NCI-H82 (cell line): ENCODE results near the gene OR4A47.
"Not testable (repeated sequence)": the region's sequence is repeated elsewhere in the genome, so short reads cannot be mapped to it uniquely, and the experiment has no call there.

Experiments used
- DNase-seq: peaks from one replicate; lab custom pipeline; 2025; lab: John Stamatoyannopoulos, UW

The OR4A47 gene, protein sequence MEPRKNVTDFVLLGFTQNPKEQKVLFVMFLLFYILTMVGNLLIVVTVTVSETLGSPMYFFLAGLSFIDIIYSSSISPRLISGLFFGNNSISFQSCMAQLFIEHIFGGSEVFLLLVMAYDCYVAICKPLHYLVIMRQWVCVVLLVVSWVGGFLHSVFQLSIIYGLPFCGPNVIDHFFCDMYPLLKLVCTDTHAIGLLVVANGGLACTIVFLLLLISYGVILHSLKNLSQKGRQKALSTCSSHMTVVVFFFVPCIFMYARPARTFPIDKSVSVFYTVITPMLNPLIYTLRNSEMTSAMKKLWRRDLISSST

DNA sequence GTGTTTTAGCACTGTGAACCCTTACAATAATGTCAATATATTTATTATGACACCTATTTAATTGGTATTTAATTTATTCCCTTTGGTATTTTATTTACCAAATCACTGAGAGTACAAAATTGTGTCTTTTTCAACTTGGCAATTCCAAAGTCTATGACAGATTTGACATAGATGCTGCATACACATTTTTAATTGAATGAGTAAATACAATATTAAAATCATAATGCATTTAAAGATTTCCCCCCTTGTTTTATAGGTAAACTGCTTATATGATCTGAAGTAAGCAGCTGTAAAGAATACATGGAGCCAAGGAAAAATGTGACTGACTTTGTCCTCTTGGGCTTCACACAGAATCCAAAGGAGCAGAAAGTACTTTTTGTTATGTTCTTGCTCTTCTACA, at the start of gene OR4A47:
TSS of gene OR4A47 (plus strand) at position 301 of the 400 bp plus-strand sequence. CDS start at position 301, 0 bp downstream.
- DNase-seq, result not testable (repeated sequence)

DNA sequence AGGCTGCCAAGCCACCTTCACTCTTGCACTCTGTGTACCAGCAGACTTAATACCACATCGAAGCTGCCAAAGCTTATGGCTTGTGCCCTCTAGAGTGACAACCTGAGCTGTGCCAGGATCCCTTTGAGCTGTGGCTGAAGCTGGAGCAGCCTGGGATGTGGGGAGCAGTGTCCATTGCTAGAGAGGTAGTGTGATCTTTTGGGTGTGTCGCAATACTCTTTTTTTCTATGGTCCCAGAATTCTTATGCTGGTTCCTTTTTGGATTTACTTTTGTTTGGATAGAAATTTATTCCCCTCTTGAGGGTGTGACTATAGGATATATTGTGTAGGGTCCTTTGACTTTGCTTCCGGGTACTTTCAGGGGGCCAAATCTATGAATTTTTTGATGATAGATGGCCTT, 32.7 kb upstream of the OR4A47 start:
- DNase-seq, result not testable (repeated sequence)

DNA sequence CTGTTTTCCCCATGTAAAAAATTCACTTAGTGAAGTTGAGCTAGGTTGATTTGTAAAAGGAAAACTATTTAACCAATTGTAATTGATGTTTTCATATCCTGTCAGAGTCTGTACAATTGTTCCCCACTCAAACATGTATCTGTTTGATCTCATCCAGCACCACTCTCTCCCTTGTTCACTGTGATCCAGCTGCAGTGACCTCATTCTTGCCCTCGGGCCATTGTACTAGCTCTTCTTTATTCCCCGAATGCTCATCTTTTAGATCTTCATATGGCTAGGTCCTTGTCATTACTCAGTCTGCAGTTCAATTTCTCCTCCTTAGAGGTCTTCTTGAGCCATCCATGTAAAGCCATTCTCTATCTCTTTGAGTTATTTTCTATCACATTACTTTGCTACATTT, 14.6 kb upstream of the OR4A47 start:
- not testable (repeated sequence) for DNase-seq

DNA sequence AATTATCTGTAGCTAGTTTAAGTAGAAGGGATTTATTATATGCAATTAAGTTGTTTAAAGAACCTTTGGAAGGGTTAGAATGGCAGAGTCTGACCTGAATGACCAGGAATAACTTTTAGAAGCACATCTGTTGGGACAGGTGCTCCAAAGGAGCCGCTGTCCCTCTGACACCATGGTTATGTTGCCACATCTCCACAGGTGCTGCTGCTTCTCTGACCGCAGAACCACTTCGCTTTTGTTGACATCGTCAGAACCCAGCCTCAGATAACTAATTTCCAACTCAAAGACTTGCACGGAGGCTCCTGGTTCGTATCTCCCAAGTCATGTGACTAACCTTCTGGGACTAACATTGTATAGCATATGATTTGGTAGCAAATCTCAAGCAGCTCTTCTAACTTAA, 13.9 kb upstream of the OR4A47 start:
- DNase-seq, result not testable (repeated sequence)

DNA sequence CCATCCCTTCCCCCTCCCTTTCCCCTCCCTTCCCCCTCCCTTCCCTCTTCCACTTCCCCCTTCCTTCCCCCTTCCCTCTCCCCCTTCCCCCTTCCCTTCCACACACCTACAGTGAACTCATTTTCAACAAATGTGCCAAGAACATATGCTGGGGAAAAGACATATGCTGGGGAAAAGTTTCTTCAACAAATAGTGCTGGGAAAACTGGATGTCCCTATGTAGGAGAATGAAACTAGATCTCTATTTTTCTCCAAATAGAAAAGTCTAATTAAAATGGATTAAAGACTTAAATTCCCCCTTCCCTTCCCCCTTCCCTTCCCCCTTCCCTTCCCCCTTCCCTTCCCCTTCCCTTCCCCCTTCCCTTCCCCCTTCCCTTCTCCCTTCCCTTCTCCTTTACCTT, 17.6 kb downstream of the OR4A47 start:
- not testable (repeated sequence) for DNase-seq

DNA sequence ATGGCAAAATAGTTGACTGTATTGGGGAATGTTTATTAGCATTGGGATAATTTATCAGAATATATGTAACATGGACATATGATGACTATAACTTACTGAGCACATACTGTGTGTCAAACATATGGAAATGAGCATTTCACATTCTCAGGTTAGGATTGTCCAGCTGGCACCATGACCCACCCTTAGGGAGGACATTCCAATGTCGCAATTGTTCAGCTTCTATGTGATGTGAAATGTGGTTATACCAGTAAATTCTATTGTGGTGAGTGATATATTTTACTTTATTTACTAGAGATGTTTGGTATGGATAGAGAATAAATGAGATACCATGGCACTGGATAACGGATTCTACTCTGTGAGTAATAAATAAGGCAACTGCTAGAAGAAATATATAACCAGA, 50.4 kb downstream of the OR4A47 start:
- DNase-seq, result no peak
